GM06990 (cell line): ENCODE data around the gene C1R.

Experiments
- DNase-seq: peaks from one replicate; pipeline ENCODE4 v3.0.0-alpha.2; 2011; ENCODE audit not compliant: insufficient read length; ENCODE audit errors: extremely low read depth
- H3K27me3 ChIP-seq: replicated peaks from 2 replicates; pipeline ENCODE4 v1.6.0; 2011; ENCODE audit warnings: low read length; ENCODE audit not compliant: control insufficient read depth, insufficient read depth
- H3K36me3 ChIP-seq: 2 replicates; pipeline ENCODE4 v1.5.1; 2011; ENCODE audit warnings: low read length; ENCODE audit not compliant: control insufficient read depth, insufficient read depth
- H3K4me3 ChIP-seq: replicated peaks from 2 replicates; pipeline ENCODE4 v1.5.1; 2011; ENCODE audit warnings: low read depth, mild to moderate bottlenecking, control low read depth, low read length
- CTCF ChIP-seq: IDR thresholded peaks from 2 replicates; pipeline ENCODE4 v1.5.1; 2011; ENCODE audit warnings: low read length, control low read depth, mild to moderate bottlenecking, inconsistent platforms; ENCODE audit not compliant: insufficient read depth, poor library complexity, severe bottlenecking

Gene C1R

GRCh38 chr12:7103837-7104584 lies 11.8 kb upstream of the C1R start:
- DNase-seq: no peak
- Histone ChIP-seq H3K36me3 (peaks cover 3% of the 10 kb centered on the region), H3K27me3 (no peaks in the 10 kb centered on the region), H3K4me3 (no peak overlapping the region)
- no peak for TF ChIP-seq CTCF

GRCh38 chr12:7102582-7102981 lies 10.3 kb upstream of the C1R start:
- DNase-seq: no peak
- Histone ChIP-seq H3K4me3 (no peak overlapping the region), H3K36me3 (peaks cover 3% of the 10 kb centered on the region), H3K27me3 (no peaks in the 10 kb centered on the region)
- no peak for TF ChIP-seq CTCF

GRCh38 chr12:7101694-7102131 lies 9.5 kb upstream of the C1R start:
- no peak for TF ChIP-seq CTCF
- Histone ChIP-seq H3K27me3 (no peaks in the 10 kb centered on the region), H3K4me3 (no peak overlapping the region), H3K36me3 (peaks cover 3% of the 10 kb centered on the region)
- DNase-seq: no peak

GRCh38 chr12:7101047-7101693 lies 8.9 kb upstream of the C1R start:
- DNase-seq: no peak
- H3K27me3 ChIP-seq: no peaks in the 10 kb centered on the region
- H3K36me3 ChIP-seq: peaks cover 3% of the 10 kb centered on the region
- H3K4me3 ChIP-seq: no peak overlapping the region
- TF ChIP-seq CTCF: no peak

- no peak for DNase-seq
- no peak for TF ChIP-seq CTCF
- Histone ChIP-seq H3K27me3 (no peaks in the 10 kb centered on the region), H3K4me3 (no peak overlapping the region), H3K36me3 (peaks cover 3% of the 10 kb centered on the region)
Observed at GRCh38 chr12:7100239-7100638, 8.0 kb upstream of the C1R start.
